NCI-H526 treated with DMSO at 0.1 percent for 48 hours (cell line): ENCODE results near the gene FRK.
"Not testable (repeated sequence)": the region's sequence is repeated elsewhere in the genome, so short reads cannot be mapped to it uniquely, and the experiment has no call there.

Experiments used
- DNase-seq: peaks from one replicate; lab custom pipeline; 2025; lab: John Stamatoyannopoulos, UW

FRK gene, protein sequence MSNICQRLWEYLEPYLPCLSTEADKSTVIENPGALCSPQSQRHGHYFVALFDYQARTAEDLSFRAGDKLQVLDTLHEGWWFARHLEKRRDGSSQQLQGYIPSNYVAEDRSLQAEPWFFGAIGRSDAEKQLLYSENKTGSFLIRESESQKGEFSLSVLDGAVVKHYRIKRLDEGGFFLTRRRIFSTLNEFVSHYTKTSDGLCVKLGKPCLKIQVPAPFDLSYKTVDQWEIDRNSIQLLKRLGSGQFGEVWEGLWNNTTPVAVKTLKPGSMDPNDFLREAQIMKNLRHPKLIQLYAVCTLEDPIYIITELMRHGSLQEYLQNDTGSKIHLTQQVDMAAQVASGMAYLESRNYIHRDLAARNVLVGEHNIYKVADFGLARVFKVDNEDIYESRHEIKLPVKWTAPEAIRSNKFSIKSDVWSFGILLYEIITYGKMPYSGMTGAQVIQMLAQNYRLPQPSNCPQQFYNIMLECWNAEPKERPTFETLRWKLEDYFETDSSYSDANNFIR

DNA sequence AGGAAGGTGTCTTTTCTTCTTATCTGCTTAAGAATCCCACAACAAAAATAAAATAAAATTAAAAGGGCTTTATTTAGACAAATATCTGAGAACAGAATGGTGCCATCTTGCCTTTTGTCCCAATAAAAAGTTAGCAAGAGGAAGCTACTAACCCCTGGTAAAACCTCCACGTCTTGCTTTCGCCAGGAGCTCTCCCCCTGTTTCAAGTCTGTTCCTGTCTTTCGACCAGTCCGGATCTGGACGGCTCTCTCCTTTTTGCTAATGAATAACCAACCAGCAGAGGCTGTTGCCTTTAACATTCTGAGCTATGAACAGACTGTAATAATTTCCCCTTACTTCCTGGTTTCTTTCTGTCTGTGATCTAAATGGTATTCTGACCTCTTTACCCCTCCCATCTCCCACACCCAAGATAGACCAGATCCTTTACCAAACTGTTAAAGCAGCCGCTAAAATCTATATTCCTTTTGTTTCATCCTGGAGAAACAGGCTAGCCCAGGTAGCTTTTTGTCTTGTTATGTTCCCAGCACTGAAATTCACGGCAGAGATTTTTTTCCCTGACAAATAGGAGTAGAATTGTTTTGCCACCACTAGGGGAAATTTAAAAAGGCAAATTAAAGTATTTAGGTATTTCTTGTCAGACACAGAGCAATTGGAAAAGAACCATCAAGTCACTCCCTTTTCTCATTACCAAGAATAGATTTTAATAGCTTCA, at the start of gene FRK:
FRK (minus strand) TSS at position 320 of the 712 bp plus-strand sequence. CDS start 580 bp downstream, outside the sequence.
- DNase-seq: no peak

DNA sequence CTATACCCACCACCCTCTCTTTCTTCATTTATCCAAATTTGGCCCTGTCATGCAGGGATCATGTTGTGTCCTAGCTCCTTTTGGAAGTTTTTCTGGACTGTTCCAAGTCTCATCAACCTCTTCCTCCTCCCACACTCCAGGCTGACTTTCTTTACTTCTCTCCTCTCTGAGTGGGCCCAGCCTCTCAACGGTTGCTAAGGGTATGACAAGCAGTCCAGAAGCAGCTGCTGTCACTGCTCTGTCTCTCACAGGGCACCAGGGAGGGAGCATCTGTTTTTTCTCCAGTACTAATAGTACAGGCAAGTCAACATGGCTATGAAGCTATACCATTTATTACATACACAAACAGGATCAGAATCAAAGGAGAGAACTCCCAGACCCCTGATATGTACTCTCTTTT, 48.1 kb upstream of the FRK start:
- no peak for DNase-seq

DNA sequence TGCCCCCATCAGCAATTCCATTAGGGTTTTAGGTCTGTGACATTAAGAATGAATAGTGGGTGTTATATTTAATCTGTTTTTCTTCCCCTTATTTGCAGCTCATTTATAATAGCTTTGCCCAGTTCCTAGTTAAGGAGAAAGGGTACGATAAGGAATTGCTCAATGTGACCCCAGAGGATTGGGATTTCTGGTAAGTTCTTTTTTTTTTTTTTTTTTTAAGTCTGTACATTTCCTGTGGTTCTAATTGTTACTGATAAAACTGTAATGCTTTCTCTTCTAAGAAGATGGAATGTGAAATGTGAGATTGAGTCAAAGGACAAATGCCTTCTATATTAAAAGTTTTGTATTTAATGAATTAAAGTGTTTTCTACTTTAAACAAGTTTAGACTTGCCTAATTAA, 45.5 kb upstream of the FRK start:
- DNase-seq: no peak

DNA sequence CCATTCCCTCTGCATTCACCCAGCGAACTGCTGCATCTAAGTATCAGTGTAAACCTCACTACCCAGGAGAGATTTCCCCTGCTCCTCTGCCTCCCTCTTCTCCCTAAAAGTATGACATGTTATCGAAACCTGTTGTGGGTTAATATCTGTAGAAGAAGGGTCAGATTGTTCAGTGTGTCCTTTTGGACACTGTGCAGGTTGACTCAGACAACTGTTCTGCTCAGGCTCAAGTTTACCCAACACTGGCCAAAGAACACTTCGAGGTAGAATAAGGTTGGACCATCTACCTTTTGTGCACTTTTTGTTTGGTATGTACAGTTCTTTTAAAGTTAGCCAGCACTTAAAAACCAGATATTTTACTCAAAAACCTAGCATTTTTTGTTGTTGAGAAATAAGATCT, 44.6 kb upstream of the FRK start:
- DNase-seq: no peak

DNA sequence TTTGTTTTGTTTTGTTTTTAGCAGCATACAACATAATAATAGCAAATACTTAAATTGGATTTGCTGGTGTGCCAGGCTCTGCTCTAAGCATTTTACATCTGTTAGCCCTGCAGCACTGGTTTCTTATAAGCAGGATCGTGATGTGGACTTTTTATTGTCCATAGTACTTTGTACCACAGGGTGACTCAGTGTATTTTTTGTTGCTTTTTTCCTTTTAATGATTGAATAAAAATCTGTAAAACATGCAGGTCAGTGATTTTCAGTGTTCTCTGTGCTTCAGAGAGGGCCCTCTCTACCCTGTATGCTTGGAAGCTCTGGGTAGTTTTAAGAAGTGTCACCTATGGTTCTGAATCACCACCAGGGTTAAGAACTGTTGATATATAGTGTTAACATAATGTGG, 43.9 kb upstream of the FRK start:
- no peak for DNase-seq

DNA sequence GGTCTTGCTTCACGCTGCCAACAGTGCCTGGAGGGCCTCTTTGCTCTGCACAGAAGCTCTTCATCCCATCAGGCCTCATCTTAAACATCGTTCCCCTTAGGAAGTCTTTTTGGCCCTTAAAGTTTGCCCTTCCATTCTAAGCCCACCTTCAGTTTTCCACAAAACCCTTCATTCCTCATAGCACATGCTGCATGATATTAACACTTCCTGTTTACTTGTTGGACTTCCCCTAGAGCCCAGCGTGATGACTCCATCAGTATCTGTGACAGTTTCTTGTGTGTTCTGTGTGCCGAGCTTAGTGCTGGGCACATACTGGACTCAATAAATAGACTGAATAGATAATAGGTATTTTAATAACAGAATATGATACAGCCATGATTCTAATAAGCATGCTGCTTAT, 42.2 kb upstream of the FRK start:
- no peak for DNase-seq

DNA sequence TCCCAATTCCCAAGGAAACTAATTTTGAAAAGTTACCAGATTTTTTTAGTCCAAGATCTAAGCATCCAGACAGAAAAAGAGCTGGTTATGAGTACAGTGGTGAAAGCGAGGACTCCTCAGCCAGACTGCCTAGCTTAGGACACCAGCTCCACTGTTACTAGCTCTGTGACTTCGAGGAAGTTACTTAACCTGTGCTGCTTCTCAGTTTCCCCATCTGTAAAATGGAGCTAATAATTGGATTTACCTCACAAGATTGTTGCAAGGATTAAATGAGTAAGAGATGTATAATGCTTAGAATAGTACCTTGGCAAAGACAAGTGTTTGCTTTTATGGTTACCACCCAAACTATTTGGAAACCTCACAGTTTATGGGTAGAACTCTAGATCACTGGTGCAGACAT, 41.1 kb upstream of the FRK start:
- DNase-seq: no peak

DNA sequence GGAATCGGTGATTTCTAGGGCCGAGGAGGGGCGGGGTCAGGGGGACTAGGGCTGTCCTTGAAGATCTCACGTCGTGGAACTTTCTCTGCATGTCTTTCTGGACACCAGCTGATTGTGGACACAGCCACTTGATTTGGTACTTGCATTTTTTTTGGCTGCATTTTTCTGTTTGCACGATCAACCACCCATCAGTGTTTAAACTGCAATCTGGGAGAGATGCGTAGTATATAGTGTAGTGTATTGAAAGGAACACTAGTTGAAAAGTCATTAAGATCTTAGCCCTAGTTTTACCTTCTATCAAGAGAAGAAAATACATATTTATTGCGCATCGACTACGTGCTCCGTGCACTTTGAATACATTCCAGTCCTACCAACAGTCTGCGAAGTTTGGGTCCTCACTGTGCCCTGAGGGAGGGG, 40.6 kb upstream of the FRK start:
- DNase-seq: no peak

DNA sequence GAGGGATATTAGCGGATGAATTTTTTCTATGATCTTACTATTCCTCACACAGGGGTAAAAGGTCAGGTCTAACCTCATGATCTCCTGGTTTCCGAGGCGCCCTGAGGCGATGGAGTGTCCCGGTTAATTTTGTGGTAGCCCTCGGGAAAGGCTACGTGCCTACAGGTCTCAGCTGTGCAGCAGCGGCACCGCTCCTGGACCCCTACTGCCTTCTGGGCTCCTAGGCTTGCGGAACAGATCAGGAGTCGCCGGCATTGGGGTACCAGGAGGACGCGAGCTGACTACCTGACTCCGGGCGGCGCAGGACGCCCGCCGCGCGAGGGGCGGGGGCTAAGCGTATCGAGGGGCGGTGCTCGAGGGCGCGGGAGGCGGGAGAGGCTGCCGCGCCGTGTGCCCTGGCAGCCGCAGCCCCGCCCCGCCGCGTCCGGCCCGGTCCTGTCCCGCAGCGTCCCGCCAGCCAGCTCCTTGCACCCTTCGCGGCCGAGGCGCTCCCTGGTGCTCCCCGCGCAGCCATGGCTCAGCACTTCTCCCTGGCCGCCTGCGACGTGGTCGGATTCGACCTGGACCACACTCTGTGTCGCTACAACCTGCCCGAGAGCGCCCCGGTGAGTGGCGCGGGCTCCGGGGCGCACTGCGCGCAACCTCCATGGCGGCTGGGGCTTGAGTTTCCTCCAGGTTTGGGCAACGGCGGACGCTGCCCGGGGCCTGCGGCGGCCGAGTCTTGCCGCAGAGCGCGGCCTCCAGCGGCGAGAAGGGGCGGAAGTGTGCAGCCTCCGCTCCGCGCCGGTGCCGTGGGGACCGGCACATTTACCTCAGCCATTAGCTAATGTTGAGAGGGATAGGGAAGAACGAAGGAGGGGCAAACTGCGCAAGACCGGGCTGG, 40.0 kb upstream of the FRK start, which contains the start of gene NT5DC1:
NT5DC1 (plus strand) TSS at position 435 of the 883 bp plus-strand sequence; CDS start at position 513, 78 bp downstream.
- peak; percentile 77 for DNase-seq

DNA sequence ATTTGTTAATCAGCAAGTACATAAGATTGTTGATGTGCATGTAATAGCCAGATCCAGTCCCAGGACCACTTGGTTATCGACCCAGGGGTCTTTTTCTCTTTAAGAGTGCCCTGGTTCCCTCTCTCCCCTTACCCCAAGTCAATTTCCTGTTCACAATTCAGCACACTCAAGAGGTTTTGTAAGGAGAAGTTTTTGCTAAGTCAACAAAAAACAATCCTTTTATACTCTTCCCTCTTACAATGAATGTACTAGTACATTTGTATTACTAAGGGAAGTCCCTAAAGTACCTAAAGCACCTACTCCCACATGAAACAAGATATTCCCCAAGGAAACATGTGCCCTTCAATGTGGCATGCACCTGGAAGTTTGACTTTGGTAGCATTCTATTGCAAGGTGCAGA, 38.3 kb upstream of the FRK start:
- DNase-seq: no peak

DNA sequence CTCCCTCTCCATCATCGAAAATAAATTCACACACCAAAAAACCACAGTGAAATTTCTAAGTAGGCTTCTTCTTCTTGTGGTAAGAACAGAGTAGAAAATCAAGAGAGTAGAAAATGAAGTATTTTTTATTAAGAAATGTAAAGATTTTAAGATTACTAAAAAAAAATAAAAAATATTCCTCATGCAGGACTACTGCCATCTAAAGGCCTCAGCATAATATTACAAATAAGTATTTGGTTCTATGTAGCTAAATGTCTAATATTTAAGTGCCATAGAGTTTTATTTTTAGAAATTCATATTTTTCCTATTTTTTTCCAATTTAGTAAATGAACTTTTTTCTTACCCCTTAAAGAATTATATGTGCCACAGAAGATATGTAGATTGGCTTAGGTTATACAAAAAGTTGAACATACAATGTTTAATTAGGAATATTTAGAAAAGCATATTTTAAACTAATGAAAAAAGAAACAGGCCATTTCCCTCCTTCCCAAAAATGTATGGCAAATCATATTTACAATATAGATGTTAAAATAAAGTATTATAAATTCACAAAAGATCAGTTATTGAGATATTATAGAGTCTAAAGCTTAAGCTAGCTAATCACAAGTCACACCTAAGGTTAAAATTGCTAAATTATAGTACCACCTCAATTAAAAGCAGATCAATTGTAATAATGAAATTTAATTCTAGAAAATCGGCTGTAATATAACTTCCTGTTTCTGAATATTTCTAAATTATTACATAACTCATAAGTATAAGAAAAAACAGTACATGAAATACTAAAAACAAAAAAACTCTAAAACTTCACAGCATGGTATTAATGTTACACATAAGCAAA, 36.5 kb upstream of the FRK start:
- DNase-seq: no peak

DNA sequence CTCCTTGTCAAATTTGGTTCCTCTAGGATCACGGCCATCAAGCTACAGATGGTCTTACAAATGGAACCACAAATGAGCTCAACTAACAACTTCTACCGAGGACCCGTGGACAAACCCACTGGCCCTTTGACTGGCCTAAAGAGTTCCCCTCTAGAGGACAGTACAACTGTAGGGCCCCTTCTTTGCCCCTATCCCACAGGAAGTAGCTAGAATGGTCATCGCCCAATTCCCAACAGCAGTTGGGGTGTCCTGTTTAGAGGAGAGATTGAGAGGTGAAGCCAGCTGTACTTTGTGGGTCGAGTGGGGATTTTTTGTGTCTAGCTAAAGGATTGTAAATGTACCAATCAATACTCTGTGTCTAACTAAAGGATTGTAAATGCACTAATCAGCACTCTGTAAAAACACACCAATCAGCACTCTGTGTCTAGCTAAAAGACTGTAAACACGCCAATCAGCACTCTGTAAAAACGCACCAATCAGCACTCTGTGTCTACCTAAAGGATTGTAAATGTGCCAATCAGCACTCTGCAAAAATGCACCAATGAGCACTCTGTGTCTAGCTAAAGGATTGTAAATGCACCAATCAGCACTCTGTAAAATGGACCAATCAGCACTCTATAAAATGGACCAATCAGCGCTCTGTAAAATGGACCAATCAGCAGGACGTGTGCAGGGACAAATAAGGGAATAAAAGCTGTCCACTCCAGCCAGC, 35.5 kb upstream of the FRK start:
- DNase-seq: not testable (repeated sequence)

DNA sequence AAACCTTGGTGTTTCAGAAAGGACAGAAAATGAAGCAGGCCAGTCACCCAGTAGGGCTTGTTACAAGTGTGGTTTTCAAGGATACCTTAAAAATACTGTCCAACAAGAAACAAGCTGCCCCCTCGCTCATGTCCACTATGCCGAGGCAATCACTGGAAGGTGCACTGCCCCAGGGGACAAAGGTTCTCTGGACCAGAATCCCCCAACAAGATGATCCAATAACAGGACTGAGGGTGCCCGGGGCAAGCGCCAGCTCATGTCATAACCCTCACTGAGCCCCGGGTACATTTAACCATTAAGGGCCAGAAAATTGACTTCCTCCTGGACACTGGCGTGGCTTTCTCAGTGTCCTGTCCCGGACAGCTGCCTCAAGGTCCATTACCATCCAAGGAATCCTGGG, 33.4 kb upstream of the FRK start:
- no peak for DNase-seq

DNA sequence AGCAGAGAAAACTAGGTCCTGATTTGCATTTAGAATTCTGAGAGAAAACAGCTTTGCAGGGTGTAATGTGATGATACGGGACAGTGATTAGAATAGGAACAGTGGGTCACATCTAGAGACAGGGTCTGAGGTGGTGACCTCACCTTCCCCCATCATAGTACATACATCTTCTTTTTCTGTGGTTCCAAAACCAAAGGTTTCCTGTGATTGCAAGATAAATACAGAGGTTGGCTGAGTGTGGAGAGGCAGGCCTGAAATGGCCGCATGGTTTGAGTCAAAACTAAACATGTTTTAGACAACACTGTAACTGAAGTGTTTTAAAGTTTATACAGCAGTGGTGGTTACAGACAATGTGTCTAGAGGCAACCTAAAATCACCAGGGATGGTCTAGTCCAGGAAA, 29.6 kb upstream of the FRK start:
- DNase-seq: no peak

DNA sequence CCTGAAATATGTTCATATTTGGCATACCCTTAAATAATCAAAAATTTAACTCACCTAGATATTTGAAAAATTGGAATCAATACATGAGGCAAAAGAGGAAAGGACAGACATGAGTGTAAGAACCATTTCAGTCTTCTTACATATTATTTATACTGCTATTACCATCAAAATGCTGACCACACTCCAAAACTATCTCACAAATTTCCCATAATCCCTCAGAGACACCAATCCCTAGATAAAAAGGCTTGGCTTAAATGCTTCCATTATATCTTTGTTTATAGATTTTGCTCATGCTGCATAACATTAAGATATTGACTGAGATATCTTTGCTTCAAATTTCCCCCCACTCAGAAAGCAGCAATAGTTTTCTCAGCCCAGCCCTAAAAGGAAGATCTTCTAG, 28.3 kb upstream of the FRK start:
- no peak for DNase-seq

DNA sequence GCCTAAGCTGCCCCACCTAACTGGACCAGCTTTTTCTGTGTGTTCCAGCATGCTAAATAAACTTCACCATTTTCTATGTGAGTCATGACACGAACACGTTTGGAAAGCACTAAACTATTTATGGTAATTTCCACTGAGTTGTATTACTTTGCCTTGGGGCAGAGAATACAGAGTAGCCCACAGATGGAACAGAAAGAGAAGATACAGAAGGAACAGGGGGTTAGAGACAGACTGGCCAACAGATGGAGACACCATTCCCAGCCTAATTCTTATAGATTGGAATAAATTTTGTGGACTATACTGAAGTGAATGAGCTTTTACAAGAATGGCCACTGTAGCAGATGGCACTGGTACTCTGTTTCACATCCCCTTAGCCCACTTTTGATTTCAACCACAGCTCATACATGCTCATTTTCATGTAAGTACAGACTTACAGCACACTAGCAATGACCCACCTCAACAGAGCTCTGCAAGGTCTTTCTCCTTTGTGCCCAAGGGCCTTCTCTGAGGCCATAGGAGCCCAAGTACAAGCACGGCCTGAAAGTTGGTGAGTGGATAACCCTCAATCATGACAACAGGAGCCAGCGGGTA, 26.8 kb upstream of the FRK start:
- DNase-seq: no peak

DNA sequence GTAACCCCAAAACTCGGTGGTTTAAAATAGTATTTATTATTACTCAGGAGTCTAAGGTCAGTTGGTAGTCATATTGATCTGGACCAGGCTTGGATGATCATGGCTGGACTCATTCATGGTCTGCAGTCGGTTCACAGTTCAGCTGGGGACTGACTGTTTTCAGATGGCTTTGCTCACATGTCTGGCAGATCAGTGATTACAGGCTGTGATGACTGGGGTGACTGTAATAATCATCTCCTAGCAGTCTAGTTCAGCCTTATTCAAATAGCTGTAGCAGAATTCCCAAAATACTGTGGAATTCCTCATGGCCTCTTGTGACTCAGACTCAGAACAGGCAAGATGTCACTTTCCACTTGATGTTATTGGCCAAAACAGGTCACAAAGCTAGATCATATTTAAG, 23.6 kb upstream of the FRK start:
- no peak for DNase-seq

DNA sequence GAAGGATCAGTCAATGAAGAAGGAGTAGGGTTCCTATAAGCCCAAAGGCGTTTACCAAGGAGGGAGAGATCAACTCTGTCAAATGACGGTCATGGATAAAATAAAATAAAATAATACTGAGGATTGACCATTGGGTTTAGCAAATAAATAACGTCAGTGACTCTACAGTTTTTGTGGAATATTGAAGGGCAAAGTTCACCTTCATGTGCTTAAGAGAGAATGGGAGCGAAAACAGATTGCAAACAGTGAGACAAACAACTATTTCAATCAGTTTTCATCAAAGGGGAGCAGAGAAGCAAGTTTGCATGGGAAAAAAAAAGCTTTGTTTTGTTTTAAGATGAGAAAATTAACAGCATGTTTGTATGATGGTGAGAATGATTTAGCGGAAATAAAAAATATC, 22.4 kb upstream of the FRK start:
- DNase-seq: no peak

DNA sequence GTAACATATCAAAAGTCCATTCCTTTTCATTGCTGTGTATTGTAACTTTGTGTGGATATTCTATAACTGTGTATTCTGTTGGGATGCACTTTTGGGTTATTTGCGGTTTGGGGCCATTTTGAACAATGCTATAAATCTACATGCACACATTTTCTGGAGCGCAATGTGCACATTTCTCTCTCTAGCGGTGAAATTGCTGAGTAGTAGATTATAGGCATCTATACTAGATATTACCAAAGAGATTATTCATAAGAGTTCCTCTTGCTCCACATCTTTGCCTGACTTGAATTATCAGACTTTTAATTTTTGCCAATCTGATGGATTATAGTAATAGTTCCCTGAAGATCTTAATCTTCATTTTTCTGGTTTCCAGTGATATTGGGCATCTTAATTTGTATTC, 18.3 kb upstream of the FRK start:
- DNase-seq: no peak

DNA sequence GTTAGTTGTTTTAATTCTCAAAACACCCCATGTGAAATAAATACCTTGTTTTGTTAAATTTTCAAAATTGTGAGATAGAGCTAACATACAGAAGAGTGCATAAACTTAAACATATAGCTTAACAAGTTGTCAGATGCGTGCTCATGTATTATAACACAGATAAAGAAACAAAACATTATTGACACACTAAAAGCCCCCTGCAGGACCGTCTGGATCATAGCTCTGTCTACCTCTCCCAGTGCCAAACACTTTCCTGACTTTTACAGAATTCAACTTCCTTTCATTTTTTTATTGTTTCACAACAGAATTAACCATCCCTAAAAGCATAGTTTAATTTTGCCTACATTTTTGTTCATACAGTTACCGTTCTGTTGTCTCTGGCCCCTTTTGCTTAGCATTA, 17.8 kb upstream of the FRK start:
- DNase-seq: no peak
